Dedifferentiated amniotic fluid mesenchymal stem cell (primary cell): Measurements from ENCODE around the gene SYNCRIP.
A peak's percentile ranks its signal among the peaks of the same experiment; 100 is the strongest.
"Not testable (repeated sequence)": the region's sequence is repeated elsewhere in the genome, so short reads cannot be mapped to it uniquely, and the experiment has no call there.

Experiments
- DNase-seq: peaks from one replicate; pipeline ENCODE4 v3.0.0-alpha.2; 2016; ENCODE audit errors: extremely low spot score

Gene SYNCRIP

GRCh38 chr6:85670573-85670972 is 27.9 kb upstream of the SYNCRIP start:
- DNase-seq, result no peak

GRCh38 chr6:85669735-85670194 is 27.1 kb upstream of the SYNCRIP start:
- no peak for DNase-seq

- no peak for DNase-seq
Observed at GRCh38 chr6:85662251-85662650, 19.6 kb upstream of the SYNCRIP start.

GRCh38 chr6:85660181-85660611 is 17.5 kb upstream of the SYNCRIP start:
- DNase-seq, result peak; percentile 83

- no peak for DNase-seq
Observed at GRCh38 chr6:85650606-85651005, 7.9 kb upstream of the SYNCRIP start.

- DNase-seq, result no peak
Observed at GRCh38 chr6:85644279-85644762, 1.6 kb upstream of the SYNCRIP start.

GRCh38 chr6:85643537-85644278 is 1.0 kb upstream of the SYNCRIP start:
- peak; percentile 93 for DNase-seq

GRCh38 chr6:85641897-85642773 is 551 bp downstream of the SYNCRIP start:
- peak; percentile 41 for DNase-seq

- DNase-seq, result no peak
Observed at GRCh38 chr6:85641522-85641896, 1.2 kb downstream of the SYNCRIP start.

- DNase-seq, result no peak
Observed at GRCh38 chr6:85640821-85641220, 1.9 kb downstream of the SYNCRIP start.

- DNase-seq, result no peak
Observed at GRCh38 chr6:85637579-85637978, 5.1 kb downstream of the SYNCRIP start.

GRCh38 chr6:85632164-85632942 is 10.3 kb downstream of the SYNCRIP start:
- DNase-seq, result no peak

GRCh38 chr6:85631117-85631516 is 11.6 kb downstream of the SYNCRIP start:
- not testable (repeated sequence) for DNase-seq

GRCh38 chr6:85628353-85628752 is 14.3 kb downstream of the SYNCRIP start:
- DNase-seq, result no peak

GRCh38 chr6:85620308-85620707 is 22.4 kb downstream of the SYNCRIP start:
- no peak for DNase-seq

GRCh38 chr6:85614780-85615179 is 27.9 kb downstream of the SYNCRIP start:
- DNase-seq, result no peak

- DNase-seq, result no peak
Observed at GRCh38 chr6:85612690-85613474, 29.8 kb downstream of the SYNCRIP start.

- DNase-seq, result no peak
Observed at GRCh38 chr6:85610182-85610895, 32.3 kb downstream of the SYNCRIP start.

- DNase-seq, result no peak
Observed at GRCh38 chr6:85602100-85602499, 40.6 kb downstream of the SYNCRIP start.

- DNase-seq, result no peak
Observed at GRCh38 chr6:85600713-85601313, 41.9 kb downstream of the SYNCRIP start.
